ENCODE results near the gene ARID3A. TPM values are rescaled to one million over a fixed set of nuclear protein-coding genes. Genes with fewer than 3 reads are reported as not detected.

ARID3A gene
- total RNA-seq, 1 experiment from 2014 or later, result 28.9 TPM

DNA sequence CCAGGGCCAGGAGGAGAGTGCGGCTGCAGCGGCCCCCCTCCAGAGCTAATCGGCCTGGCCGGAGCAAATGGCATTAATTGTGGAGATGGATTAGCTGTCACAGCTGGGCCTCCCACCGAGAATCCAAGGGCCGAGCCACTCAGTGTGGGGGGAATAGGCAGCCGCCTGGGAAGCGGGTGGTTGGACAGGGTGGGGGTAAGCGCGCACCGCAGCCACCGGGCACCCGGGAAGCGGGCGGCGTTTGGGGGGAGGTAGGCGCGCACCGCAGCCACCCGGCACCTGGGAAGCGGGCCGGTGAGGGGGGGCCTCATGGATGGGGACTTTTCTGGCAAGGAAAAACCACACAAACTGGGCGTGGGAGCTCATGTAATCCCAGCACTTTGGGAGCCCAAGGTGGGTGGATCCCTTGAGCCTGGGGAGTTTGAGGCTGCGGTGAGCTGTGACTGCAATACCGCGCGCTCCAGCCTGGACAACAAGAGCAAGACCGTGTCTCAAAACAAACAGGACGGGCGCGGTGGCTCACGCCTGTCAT lies 22.5 kb upstream of the ARID3A start:
- Histone ChIP-seq H3K4me3 (ENCODE audit: low read depth in 2 of 2, low read length in 2 of 2) (no peak overlapping the region), H3K36me3 (ENCODE audit: control insufficient read depth, insufficient read depth, low read length) (no peaks in the 10 kb centered on the region), H3K4me1 (ENCODE audit: control insufficient read depth, insufficient read depth, low read length) (no peaks in the 10 kb centered on the region), H3K9me3 (ENCODE audit: control insufficient read depth, insufficient read depth, low read depth, low read length) (no peaks in the 10 kb centered on the region), H3K27ac (ENCODE audit: low read length) (no peak overlapping the region), H3K27me3 (ENCODE audit: control insufficient read depth, insufficient read depth, low read length) (no peaks in the 10 kb centered on the region)
- POLR2A ChIA-PET, result no interaction called here
- no peak for TF ChIP-seq POLR2AphosphoS5 (IDR thresholded peaks at IDR 0.05; ENCODE audit: low read depth, low read length)
- no peak for TF ChIP-seq SIN3A (IDR thresholded peaks at IDR 0.05; ENCODE audit: borderline replicate concordance, insufficient read depth, low read depth, low read length)
- no peak for TF ChIP-seq REST (IDR thresholded peaks at IDR 0.05; ENCODE audit: insufficient read depth in 1 of 2, low read depth in 2 of 2, low read length in 1 of 2)
- intact Hi-C loops (cut with micrococcal nuclease; ENCODE audit: unreplicated experiment) (no loop called here), in situ Hi-C loops (cut with HindIII; ENCODE audit: low pct_unique_long_range_greater_than_20kb, low sequenced_read_pairs) (no loop called here)
- no peak for ATAC-seq
- CTCF ChIA-PET, result no interaction called here
- no peak for DNase-seq (ENCODE audit: low read depth, low spot score)
- no TSS peak for BruUV-seq (replicated peaks)

GRCh38 chr19:904545-904944 lies 21.3 kb upstream of the ARID3A start:
- Histone ChIP-seq H3K27ac (ENCODE audit: low read length) (no peak overlapping the region), H3K4me3 (ENCODE audit: low read depth in 2 of 2, low read length in 2 of 2) (no peak overlapping the region), H3K27me3 (ENCODE audit: control insufficient read depth, insufficient read depth, low read length) (no peaks in the 10 kb centered on the region), H3K36me3 (ENCODE audit: control insufficient read depth, insufficient read depth, low read length) (no peaks in the 10 kb centered on the region), H3K9me3 (ENCODE audit: control insufficient read depth, insufficient read depth, low read depth, low read length) (no peaks in the 10 kb centered on the region), H3K4me1 (ENCODE audit: control insufficient read depth, insufficient read depth, low read length) (no peaks in the 10 kb centered on the region)
- no TSS peak for BruUV-seq (replicated peaks)
- TF ChIP-seq, protein P1, sequence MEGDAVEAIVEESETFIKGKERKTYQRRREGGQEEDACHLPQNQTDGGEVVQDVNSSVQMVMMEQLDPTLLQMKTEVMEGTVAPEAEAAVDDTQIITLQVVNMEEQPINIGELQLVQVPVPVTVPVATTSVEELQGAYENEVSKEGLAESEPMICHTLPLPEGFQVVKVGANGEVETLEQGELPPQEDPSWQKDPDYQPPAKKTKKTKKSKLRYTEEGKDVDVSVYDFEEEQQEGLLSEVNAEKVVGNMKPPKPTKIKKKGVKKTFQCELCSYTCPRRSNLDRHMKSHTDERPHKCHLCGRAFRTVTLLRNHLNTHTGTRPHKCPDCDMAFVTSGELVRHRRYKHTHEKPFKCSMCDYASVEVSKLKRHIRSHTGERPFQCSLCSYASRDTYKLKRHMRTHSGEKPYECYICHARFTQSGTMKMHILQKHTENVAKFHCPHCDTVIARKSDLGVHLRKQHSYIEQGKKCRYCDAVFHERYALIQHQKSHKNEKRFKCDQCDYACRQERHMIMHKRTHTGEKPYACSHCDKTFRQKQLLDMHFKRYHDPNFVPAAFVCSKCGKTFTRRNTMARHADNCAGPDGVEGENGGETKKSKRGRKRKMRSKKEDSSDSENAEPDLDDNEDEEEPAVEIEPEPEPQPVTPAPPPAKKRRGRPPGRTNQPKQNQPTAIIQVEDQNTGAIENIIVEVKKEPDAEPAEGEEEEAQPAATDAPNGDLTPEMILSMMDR (IDR thresholded peaks at IDR 0.05), result no peak
- TF ChIP-seq TCF7L2 (IDR thresholded peaks at IDR 0.05; ENCODE audit: low read depth, low read length), result no peak
- no peak for TF ChIP-seq POLR2AphosphoS5 (IDR thresholded peaks at IDR 0.05; ENCODE audit: low read depth, low read length)
- TF ChIP-seq SIN3A (IDR thresholded peaks at IDR 0.05; ENCODE audit: borderline replicate concordance, insufficient read depth, low read depth, low read length), result no peak
- no peak for TF ChIP-seq REST (IDR thresholded peaks at IDR 0.05; ENCODE audit: insufficient read depth in 1 of 2, low read depth in 2 of 2, low read length in 1 of 2)
- ChIA-PET POLR2A (no interaction called here), CTCF (no interaction called here)
- ATAC-seq, result no peak
- in situ Hi-C loops (cut with HindIII; ENCODE audit: low pct_unique_long_range_greater_than_20kb, low sequenced_read_pairs) (no loop called here), intact Hi-C loops (cut with micrococcal nuclease; ENCODE audit: unreplicated experiment) (no loop called here)
- DNase-seq (ENCODE audit: low read depth, low spot score), result no peak

Data from Panc1 (cell line).